NCI-H1694 treated with DMSO at 0.1 percent for 48 hours (cell line): ENCODE data around the gene MTO1.
"Not testable (repeated sequence)": the region's sequence is repeated elsewhere in the genome, so short reads cannot be mapped to it uniquely, and the experiment has no call there.

Experiments
- DNase-seq: peaks from one replicate; lab custom pipeline; 2025; lab: John Stamatoyannopoulos, UW

The MTO1 gene

GRCh38 chr6:73461537-73462350, at the start of gene MTO1:
Gene MTO1, plus strand, starts transcription at chr6:73461737. Its CDS starts 118 bp downstream, at chr6:73461855.
- peak; percentile 70 for DNase-seq

- DNase-seq = no peak
Measured at GRCh38 chr6:73413102-73413501, 48.4 kb upstream of the MTO1 start.

- no peak for DNase-seq
Measured at GRCh38 chr6:73418081-73418741, 43.3 kb upstream of the MTO1 start.

- DNase-seq = no peak
Measured at GRCh38 chr6:73421534-73421933, 40.0 kb upstream of the MTO1 start.

GRCh38 chr6:73435236-73435635, 26.3 kb upstream of the MTO1 start:
- no peak for DNase-seq

GRCh38 chr6:73443555-73443954, 18.0 kb upstream of the MTO1 start:
- no peak for DNase-seq

- no peak for DNase-seq
Measured at GRCh38 chr6:73451223-73452106, 10.1 kb upstream of the MTO1 start.

- no peak for DNase-seq
Measured at GRCh38 chr6:73452107-73452461, 9.5 kb upstream of the MTO1 start, which contains the start of gene CGAS. Gene CGAS, minus strand, starts transcription at chr6:73452297. Its CDS starts 116 bp downstream, at chr6:73452181.

- DNase-seq = no peak
Measured at GRCh38 chr6:73455865-73456629, 5.5 kb upstream of the MTO1 start.

- not testable (repeated sequence) for DNase-seq
Measured at GRCh38 chr6:73459474-73459873, 2.1 kb upstream of the MTO1 start.

GRCh38 chr6:73460056-73460455, 1.5 kb upstream of the MTO1 start:
- no peak for DNase-seq

GRCh38 chr6:73471686-73472290, 10.3 kb downstream of the MTO1 start:
- no peak for DNase-seq

- no peak for DNase-seq
Measured at GRCh38 chr6:73476723-73477122, 15.2 kb downstream of the MTO1 start.

GRCh38 chr6:73477407-73477806, 15.9 kb downstream of the MTO1 start:
- DNase-seq = no peak

GRCh38 chr6:73481969-73482368, 20.4 kb downstream of the MTO1 start:
- DNase-seq = no peak

- no peak for DNase-seq
Measured at GRCh38 chr6:73484438-73484837, 22.9 kb downstream of the MTO1 start.

GRCh38 chr6:73487473-73487872, 25.9 kb downstream of the MTO1 start:
- no peak for DNase-seq

GRCh38 chr6:73491377-73491776, 29.8 kb downstream of the MTO1 start:
- no peak for DNase-seq

GRCh38 chr6:73497915-73498314, 36.4 kb downstream of the MTO1 start:
- no peak for DNase-seq

GRCh38 chr6:73503027-73503772, 41.7 kb downstream of the MTO1 start:
- DNase-seq = no peak

GRCh38 chr6:73504160-73504559, 42.6 kb downstream of the MTO1 start:
- DNase-seq = no peak
